ENCODE data around the gene LARGE1. TPM values are rescaled to one million over a fixed set of nuclear protein-coding genes. Genes with fewer than 3 reads are reported as not detected.

LARGE1 gene
- total RNA-seq, 1 donor from 2014 or later, result 2.4 TPM

- TF ChIP-seq CTCF (IDR thresholded peaks at IDR 0.05; ENCODE audit: insufficient read depth, low read length, severe bottlenecking), result no peak
- no peaks in the 10 kb centered on the region for H3K27me3 ChIP-seq (ENCODE audit: control insufficient read depth, insufficient read depth, low read length)
- H3K4me3 ChIP-seq (ENCODE audit: low read depth, low read length), result no peak overlapping the region
- H3K36me3 ChIP-seq (ENCODE audit: control insufficient read depth, insufficient read depth, low read length), result no peaks in the 10 kb centered on the region
- FAIRE-seq (no peak), DNase-seq (ENCODE audit: low read depth) (no peak)
Observed at GRCh38 chr22:33906475-33906874, 13.8 kb downstream of the LARGE1 start.

- Histone ChIP-seq H3K27me3 (ENCODE audit: control insufficient read depth, insufficient read depth, low read length) (no peaks in the 10 kb centered on the region), H3K4me3 (ENCODE audit: low read depth, low read length) (no peak overlapping the region), H3K36me3 (ENCODE audit: control insufficient read depth, insufficient read depth, low read length) (no peaks in the 10 kb centered on the region)
- DNase-seq (ENCODE audit: low read depth), result no peak
- FAIRE-seq, result no peak
- TF ChIP-seq CTCF (IDR thresholded peaks at IDR 0.05; ENCODE audit: insufficient read depth, low read length, severe bottlenecking), result no peak
Observed at GRCh38 chr22:33903012-33903411, 17.3 kb downstream of the LARGE1 start.

GRCh38 chr22:33902073-33902472 is 18.2 kb downstream of the LARGE1 start:
- Histone ChIP-seq H3K4me3 (ENCODE audit: low read depth, low read length) (no peak overlapping the region), H3K36me3 (ENCODE audit: control insufficient read depth, insufficient read depth, low read length) (no peaks in the 10 kb centered on the region), H3K27me3 (ENCODE audit: control insufficient read depth, insufficient read depth, low read length) (no peaks in the 10 kb centered on the region)
- no peak for FAIRE-seq
- DNase-seq (ENCODE audit: low read depth), result no peak
- TF ChIP-seq CTCF (IDR thresholded peaks at IDR 0.05; ENCODE audit: insufficient read depth, low read length, severe bottlenecking), result no peak

- DNase-seq (ENCODE audit: low read depth) (no peak), FAIRE-seq (no peak)
- H3K36me3 ChIP-seq (ENCODE audit: control insufficient read depth, insufficient read depth, low read length), result no peaks in the 10 kb centered on the region
- H3K4me3 ChIP-seq (ENCODE audit: low read depth, low read length), result no peak overlapping the region
- no peaks in the 10 kb centered on the region for H3K27me3 ChIP-seq (ENCODE audit: control insufficient read depth, insufficient read depth, low read length)
- TF ChIP-seq CTCF (IDR thresholded peaks at IDR 0.05; ENCODE audit: insufficient read depth, low read length, severe bottlenecking), result no peak
Observed at GRCh38 chr22:33898121-33898520, 22.2 kb downstream of the LARGE1 start.

GRCh38 chr22:33897448-33897835 is 22.8 kb downstream of the LARGE1 start:
- TF ChIP-seq CTCF (IDR thresholded peaks at IDR 0.05; ENCODE audit: insufficient read depth, low read length, severe bottlenecking), result no peak
- FAIRE-seq, result no peak
- H3K27me3 ChIP-seq (ENCODE audit: control insufficient read depth, insufficient read depth, low read length), result no peaks in the 10 kb centered on the region
- no peak overlapping the region for H3K4me3 ChIP-seq (ENCODE audit: low read depth, low read length)
- no peaks in the 10 kb centered on the region for H3K36me3 ChIP-seq (ENCODE audit: control insufficient read depth, insufficient read depth, low read length)
- no peak for DNase-seq (ENCODE audit: low read depth)
